Stimulated activated CD8-positive, alpha-beta memory T cell treated with anti-CD3 and anti-CD28 coated beads, Interleukin-7, amount 100 ng/mL, for 24 hours (primary cell): Measurements from ENCODE around the gene SPATA31D3.
"Not testable (repeated sequence)": the region's sequence is repeated elsewhere in the genome, so short reads cannot be mapped to it uniquely, and the experiment has no call there.

Experiments
- DNase-seq: peaks from one replicate; pipeline ENCODE4 v3.0.0-alpha.2; 2020; ENCODE audit warnings: low read depth

The SPATA31D3 gene

DNA sequence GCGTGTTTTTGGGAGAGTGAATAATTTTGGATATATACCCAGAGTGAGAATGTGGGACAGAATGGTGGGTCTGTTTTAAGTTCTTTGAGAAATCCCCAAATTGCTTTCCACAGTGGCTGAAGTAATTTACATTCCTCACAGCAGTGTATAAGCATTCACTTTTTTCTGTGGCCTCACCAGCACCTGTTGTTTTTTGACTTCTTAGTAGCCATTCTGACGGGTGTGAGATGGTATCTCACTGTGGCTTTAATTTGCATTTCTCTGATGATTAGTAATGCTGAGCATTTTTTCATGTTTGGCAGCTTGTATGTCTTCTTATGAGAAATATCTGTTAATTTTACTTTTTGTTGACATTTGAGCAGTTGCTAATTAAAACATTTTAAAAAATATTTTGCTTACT, 35.9 kb downstream of the SPATA31D3 start:
- no peak for DNase-seq

DNA sequence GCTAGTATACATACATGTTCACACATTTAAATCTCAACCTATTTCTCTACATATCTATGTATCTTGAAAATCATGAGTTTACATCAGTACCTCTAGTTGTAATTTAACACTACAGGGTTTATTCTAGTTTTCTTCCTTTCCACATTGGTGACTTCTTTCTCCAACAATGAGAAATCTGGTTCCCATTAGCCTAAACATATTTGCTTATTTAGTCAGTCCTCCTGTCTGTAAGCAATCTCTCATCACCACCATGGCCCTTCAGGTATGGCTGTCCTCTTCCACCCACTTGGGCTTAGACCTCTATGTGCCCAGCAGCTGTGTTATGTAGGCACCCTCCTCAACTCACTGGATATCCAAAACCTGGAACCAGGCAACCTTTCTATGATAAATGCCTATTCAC, 37.3 kb downstream of the SPATA31D3 start:
- no peak for DNase-seq

DNA sequence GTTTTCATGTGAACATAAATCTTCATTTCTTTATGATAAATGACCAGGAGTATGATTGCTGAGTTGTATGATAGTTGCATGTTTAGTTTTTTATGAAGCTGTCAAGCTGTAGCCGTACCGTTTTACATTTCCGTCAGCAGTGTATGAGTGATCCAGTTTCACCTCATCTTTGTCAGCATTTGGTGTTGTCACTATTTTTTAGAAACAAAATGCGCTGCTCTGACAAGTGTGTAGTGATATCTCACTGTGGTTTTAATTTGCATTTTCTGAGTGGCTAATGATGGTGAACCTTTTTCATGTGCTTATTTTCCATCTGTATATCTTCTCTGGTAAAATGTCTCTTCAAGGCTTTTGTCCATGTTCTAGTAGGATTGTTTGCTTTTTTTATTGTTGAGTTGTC, 38.6 kb downstream of the SPATA31D3 start:
- no peak for DNase-seq

DNA sequence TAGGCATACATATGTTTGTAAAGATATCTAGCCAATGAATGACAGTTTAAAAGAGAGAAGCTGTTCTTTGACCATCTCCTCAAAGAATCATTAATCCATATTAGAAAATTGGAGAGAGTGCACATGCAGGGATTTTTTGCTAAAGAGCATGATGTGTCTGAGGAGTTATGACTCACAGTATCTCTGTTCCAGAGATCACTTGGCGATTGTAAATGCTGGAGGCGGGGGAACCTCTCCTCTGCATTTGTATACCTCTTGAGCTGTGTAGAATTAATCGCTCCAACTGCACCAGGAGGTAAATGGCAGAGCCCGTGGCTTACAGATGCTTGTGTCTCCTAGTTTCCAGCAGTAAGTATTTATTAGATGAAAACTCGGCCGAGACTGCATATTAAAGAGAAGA, 41.6 kb downstream of the SPATA31D3 start:
- DNase-seq, result no peak

DNA sequence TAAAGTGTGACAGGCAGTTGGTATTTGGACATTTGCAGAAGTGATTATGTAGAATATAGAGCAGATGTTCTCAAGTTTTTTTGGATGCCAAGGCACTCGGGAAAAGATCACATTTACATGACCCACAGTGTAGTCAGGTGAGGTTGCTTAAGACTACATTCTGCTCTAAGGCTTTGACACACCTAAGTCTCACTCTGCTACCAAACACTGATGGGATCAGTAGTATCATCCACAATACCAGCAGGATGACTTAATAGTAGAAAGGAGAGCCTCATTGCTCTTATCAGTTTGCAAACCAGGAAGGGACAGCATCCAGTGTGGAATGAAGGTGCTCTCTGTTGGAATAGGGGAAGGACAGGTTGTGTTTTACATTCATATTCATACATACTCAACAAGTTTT, 42.8 kb downstream of the SPATA31D3 start:
- no peak for DNase-seq

DNA sequence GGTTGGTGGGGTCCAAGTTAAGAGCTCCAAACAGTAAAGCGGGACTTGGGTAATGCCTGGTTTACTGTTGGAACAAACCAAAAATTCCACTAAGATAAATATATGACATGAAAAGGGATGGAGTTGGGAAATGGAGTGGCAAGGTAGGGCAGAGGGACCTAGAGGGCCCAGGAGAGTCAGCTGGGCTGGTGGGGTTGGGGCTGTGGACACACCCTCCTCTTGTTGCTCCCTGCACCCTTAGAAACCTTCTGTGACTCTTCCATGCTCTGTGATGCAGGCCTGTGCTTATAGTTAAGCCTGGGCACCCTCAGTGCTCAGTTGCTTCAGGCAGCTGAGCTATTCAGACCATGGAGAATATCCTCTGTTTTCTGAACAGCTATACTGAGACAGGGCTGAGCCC, 45.2 kb downstream of the SPATA31D3 start, which contains the start of gene SPATA31D1:
SPATA31D1 (plus strand) TSS at position 301 of the 400 bp plus-strand sequence; CDS start at position 348, 47 bp downstream.
- DNase-seq, result not testable (repeated sequence)

DNA sequence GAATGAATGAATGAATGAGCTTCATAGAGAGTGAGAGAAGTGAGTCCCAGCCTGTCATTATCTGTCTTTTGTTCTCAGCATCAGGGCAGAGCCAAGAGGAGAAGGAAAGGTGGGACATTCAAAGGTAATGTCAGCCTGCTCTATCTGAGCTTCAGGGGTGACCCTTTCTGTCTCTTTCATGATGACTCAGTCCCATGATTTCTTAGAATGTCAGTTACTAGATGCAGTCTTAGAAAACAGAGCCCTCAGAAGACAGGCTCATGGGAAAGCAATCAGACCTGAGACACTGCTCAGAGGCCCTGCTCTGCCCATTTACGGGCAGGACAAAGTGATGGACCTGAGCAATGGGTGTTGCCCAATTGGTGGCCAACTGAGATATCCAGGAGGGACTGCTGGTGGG, 46.4 kb downstream of the SPATA31D3 start:
- DNase-seq, result no peak

DNA sequence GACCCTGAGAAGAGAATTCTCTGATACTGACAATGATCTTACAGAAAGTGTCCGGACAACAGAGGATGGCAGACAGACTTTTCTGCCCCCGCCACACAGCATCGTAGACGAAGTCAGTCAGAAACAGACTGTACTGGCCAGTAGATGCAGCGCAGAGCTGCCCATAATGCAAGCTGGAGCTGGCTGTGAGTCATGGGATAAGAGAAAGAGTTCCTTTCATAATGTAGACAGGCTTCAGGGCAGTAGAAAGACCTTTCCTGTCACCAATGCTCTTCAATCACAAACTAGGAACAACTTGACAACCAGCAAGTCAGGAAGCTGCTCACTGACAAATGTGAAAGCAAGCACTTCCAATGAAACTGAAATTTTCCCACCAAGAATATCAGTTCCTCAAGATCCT, 50.4 kb downstream of the SPATA31D3 start:
- no peak for DNase-seq
